GM21390 (cell line): ENCODE measurements around the gene SHC4.
"Not testable (repeated sequence)": the region's sequence is repeated elsewhere in the genome, so short reads cannot be mapped to it uniquely, and the experiment has no call there.

Source experiments
- ATAC-seq: cut with Tn5 transposase; IDR thresholded peaks from one replicate; pipeline ENCODE4 v1.9.1; 2021; ENCODE audit not compliant: unreplicated experiment

Gene SHC4

GRCh38 chr15:48925714-48926223 lies 38.0 kb downstream of the SHC4 start:
- no peak for ATAC-seq

GRCh38 chr15:48924528-48925393 lies 39.0 kb downstream of the SHC4 start:
- ATAC-seq: no peak

DNA sequence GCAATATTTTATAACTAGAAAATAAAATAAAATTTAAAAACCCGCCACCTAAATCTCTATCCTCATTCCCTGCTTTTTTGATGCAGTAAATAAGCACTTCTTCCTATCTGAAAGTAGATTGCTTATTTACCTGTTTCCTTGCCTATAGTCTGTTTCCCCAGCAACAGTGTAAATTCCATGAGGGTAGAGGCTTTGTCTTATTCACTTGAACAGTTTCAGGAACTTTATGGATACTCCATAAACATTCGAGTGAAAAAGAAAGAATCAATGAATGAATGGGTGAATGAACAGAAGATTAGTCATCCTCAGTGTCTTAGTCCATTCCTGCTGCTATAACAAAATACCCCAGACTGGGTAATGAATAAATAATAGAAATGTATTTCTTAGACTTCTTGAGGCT lies 41.7 kb downstream of the SHC4 start:
- no peak for ATAC-seq

GRCh38 chr15:48916721-48917120 lies 47.0 kb downstream of the SHC4 start:
- ATAC-seq: no peak

- ATAC-seq: no peak
Measured at GRCh38 chr15:48915861-48916260, 47.9 kb downstream of the SHC4 start.

- ATAC-seq: no peak
Measured at GRCh38 chr15:48914717-48915116, 49.0 kb downstream of the SHC4 start.

DNA sequence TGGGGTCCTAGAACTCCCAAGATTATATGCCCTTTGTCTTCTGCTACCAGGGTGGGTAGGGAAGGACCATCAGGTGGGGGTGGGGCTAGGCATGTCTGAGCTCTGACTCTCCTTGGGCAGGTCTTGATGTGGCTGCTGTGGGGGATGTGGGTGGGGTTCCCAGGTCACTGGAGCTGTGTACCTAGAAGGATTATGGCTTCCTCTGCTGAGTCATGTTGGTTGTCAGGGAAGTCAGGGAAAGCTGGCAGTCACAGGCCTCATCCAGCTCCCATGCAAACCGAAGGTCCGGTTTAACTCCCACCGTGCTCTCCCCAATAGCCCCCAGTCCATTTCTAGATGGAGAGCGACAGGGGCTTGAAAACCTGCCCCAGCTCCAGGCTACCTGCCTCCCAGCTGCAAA lies 50.6 kb downstream of the SHC4 start:
- no peak for ATAC-seq

GRCh38 chr15:48910554-48910953 lies 53.2 kb downstream of the SHC4 start:
- not testable (repeated sequence) for ATAC-seq

GRCh38 chr15:48909313-48909712 lies 54.4 kb downstream of the SHC4 start:
- not testable (repeated sequence) for ATAC-seq

- no peak for ATAC-seq
Measured at GRCh38 chr15:48905847-48906246, 57.9 kb downstream of the SHC4 start.

DNA sequence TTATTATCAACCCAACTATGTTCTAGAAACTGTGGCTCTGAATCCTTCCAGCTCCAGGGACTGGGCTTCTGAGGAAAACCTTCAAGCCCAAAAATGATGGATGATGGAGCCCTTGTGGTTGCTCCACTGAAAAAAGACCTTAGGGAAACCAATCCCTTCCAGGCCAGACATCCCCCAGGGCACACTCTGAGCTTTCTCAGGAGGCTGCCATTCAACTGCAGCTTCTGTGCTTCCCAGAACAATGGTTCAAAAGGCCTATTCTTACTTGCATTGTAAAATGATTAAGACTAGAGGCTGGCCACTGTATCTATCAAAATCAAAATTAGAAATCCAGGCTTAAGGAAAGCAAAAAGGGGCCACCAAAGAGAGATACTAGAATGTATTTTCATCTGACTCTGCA lies 58.5 kb downstream of the SHC4 start:
- no peak for ATAC-seq

GRCh38 chr15:48904758-48905157 lies 59.0 kb downstream of the SHC4 start:
- no peak for ATAC-seq

DNA sequence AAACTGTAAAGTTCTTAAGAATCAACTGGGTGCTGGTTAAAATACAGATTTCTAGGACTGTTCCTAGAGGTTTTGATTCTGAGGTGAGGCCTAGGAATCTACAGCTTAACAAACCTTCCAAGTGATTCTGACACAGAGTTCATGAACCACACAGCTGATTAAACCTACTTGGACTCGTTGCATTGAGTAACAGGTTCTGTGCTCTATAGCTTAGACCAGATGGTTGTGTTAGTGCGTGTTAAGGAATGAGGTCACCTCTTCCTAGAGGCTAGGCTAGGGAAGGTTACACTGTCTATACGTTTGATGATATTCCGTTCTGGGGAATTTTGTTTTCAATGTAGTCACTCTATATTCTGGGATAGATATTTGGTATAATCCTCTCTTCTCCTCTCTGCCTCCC lies 63.9 kb downstream of the SHC4 start:
- no peak for ATAC-seq

- ATAC-seq: no peak
Measured at GRCh38 chr15:48898446-48898845, 65.3 kb downstream of the SHC4 start.

GRCh38 chr15:48898032-48898431 lies 65.7 kb downstream of the SHC4 start:
- ATAC-seq: no peak

DNA sequence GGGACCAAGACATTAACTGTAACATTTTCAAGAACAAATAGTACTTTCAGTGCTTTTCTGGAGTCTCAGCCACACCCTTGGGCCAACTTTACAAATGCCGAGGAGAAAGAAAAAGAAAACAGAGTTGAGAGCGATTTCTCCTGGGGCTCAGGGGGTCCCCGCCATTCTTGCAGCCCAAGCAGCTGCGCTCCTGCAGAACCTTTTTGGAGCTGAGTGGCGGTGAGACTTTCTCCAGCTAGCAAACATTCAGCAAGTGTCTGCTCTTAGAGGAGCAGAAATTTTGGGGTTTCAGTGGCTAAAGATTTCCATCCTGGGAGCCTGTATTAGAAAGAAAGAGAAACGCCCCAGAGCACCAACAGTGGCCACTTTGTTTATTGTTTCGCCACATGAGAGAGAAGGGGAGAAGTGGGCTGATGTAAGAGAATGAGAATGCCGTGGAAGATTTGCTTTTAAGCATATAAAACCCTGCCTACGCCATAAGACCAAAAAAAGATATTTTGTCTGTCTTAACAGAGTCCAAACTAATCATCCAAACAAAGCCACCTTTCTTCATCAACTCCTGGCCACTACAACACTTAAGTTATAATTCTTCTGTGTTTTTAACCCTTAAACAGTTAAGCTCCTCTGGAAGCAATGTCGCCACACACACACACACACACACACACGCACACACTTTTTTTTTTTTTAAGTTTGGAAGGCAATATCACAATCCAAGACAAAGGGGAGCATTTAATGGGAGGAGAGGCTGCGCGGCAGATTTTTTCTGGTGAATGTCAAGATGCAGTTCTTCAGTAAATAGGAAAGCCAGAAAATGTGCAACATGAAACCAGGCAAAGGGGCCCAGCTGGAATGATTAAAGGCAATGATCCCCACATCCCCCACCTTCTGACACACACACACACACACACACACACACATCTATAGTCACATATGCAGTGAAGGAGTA lies 66.6 kb downstream of the SHC4 start:
- no peak for ATAC-seq

GRCh38 chr15:48893311-48893710 lies 70.4 kb downstream of the SHC4 start:
- ATAC-seq: no peak

DNA sequence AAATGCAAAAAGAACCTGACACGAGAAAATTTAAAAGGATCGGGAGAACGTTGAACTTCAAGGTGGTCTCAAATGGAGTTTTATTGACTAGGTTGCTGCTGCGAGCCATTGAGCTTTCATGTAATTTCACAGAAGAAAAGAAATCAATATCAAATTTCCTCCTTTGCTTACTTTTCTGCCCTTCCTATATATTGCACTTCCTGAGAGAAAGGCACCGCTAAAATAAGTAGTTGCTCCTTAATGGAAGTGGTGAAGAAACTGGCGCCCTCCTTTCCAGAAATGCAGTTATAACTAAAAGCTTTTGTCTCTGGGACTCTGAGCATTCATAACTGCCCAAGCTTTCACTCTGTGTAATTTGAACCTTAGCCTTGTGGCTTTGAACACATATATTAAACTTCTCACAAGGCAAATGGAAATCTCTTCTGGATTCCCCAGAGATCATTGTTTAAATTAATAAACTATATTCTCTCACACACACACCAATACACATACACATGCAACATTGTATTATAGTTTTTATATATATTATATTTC lies 72.4 kb downstream of the SHC4 start:
- ATAC-seq: no peak

GRCh38 chr15:48890375-48890972 lies 73.2 kb downstream of the SHC4 start:
- no peak for ATAC-seq

DNA sequence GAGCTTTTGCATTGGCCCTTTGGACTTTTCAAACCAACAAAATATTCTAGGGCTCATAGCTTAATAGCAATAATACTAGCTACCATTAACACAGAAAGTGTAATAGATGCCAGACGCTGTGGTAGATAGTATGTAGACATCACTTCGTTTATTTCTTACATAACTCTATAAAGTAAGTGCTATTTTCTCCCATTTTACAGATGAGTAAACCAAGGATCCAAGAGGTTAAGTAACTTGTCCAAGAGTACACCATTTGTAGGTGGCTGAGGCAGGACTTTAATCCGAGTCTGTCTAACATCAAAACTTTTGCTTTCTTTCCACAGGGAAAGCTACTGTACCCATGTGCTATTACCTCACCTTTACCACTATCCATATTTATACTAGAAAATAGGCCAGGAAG lies 73.8 kb downstream of the SHC4 start:
- ATAC-seq: no peak

GRCh38 chr15:48888836-48889235 lies 74.9 kb downstream of the SHC4 start:
- ATAC-seq: no peak
